Measurements from ENCODE around the gene SLC30A5. TPM values are rescaled to one million over a fixed set of nuclear protein-coding genes. Genes with fewer than 3 reads are reported as not detected.

SLC30A5 gene
- total RNA-seq, 1 experiment from 2014 or later: 64.5 TPM

DNA sequence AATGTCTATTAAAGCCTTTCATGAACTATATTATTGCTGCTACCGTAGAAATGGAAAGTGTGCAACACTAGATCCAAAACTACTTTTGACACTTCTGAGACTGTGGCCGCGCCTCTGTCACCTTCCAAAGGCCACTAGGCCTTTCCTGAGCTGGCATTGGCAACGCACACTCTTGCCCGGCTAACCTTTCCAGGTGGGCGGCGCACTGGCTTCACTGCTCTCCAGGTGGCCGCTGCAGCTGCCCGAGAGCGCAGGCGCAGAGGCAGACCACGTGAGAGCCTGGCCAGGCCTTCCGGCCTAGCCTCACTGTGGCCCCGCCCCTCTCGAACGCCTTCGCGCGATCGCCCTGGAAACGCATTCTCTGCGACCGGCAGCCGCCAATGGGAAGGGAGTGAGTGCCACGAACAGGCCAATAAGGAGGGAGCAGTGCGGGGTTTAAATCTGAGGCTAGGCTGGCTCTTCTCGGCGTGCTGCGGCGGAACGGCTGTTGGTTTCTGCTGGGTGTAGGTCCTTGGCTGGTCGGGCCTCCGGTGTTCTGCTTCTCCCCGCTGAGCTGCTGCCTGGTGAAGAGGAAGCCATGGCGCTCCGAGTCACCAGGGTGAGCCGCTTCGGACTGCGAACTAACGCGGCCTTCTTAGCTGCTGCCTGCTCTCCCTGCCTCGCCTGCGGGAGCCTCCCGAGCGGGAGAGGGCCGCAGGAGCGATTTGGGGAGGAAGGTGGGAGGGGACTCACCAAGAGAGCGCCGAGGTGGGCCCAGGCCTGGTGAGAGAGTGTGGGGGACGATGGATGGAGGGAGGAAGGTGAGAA, 73.1 kb downstream of the SLC30A5 start, which contains the start of gene CCNB1:
CCNB1 (plus strand) TSS at position 465 of the 807 bp plus-strand sequence; CDS start at position 578, 113 bp downstream.
- H3K9me3 Mint-ChIP-seq (ENCODE audit: unreplicated experiment): no peaks in the 10 kb centered on the region
- Histone ChIP-seq H3K36me3 (ENCODE audit: control insufficient read depth, insufficient read depth, low read length) (peaks cover 1% of the 10 kb centered on the region; the same call in 1 of the 2 replicates), H3K27me3 (replicated peaks; ENCODE audit: control insufficient read depth, insufficient read depth, low read length) (no peaks in the 10 kb centered on the region), H3K9me3 (no peaks in the 10 kb centered on the region), H3K4me3 (ENCODE audit: low read depth, low read length) (peak within 1 kb of the TSS; percentile 100), H3K4me1 (peaks cover 8% of the 10 kb centered on the region; the same call in 1 of the 2 replicates)
- POLR2A ChIA-PET: interaction anchor here (0.6 to 1.8 kb wide), 6 partner anchors 15 to 168 kb away, joined by 3 to 15 read pairs (median 6); partner anchors contain the start of genes CCDC125, CENPH and SLC30A5
- no peaks in the 10 kb centered on the region for H3K27me3 Mint-ChIP-seq (ENCODE audit: insufficient read depth, unreplicated experiment)
- peak within 1 kb of the TSS; percentile 100 for H3K4me3 Mint-ChIP-seq (ENCODE audit: unreplicated experiment)
- peaks cover 56% of the 10 kb centered on the region for H3K36me3 Mint-ChIP-seq (ENCODE audit: insufficient read depth, unreplicated experiment)
- CTCF ChIA-PET: interaction anchor here (0.9 to 2.6 kb wide), 4 partner anchors 68 to 167 kb away, joined by 3 to 24 read pairs (median 5); partner anchors contain the start of genes CDK7 and SLC30A5
- TF ChIP-seq, protein P1, sequence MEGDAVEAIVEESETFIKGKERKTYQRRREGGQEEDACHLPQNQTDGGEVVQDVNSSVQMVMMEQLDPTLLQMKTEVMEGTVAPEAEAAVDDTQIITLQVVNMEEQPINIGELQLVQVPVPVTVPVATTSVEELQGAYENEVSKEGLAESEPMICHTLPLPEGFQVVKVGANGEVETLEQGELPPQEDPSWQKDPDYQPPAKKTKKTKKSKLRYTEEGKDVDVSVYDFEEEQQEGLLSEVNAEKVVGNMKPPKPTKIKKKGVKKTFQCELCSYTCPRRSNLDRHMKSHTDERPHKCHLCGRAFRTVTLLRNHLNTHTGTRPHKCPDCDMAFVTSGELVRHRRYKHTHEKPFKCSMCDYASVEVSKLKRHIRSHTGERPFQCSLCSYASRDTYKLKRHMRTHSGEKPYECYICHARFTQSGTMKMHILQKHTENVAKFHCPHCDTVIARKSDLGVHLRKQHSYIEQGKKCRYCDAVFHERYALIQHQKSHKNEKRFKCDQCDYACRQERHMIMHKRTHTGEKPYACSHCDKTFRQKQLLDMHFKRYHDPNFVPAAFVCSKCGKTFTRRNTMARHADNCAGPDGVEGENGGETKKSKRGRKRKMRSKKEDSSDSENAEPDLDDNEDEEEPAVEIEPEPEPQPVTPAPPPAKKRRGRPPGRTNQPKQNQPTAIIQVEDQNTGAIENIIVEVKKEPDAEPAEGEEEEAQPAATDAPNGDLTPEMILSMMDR (IDR thresholded peaks at IDR 0.05; ENCODE audit: insufficient read depth in 1 of 2, low read depth in 1 of 2, low read length in 1 of 2, severe bottlenecking in 1 of 2, unreplicated experiment in 1 of 2): peak in 1 of 2 experiments; percentile 19
- peak within 1 kb of the TSS; percentile 100 for H3K27ac Mint-ChIP-seq (ENCODE audit: unreplicated experiment)
- peaks cover 20% of the 10 kb centered on the region for H3K4me1 Mint-ChIP-seq (ENCODE audit: low read depth, unreplicated experiment)
- BruUV-seq (replicated peaks): no TSS peak
- intact Hi-C loops (cut with micrococcal nuclease; ENCODE audit: unreplicated experiment): loop anchor here (1.0 to 2.0 kb wide), 4 partner anchors 22 to 202 kb away; partner anchors contain the start of genes AK6, CENPH, RAD17 and TAF9
- DNase-seq: peak; percentile 99

DNA sequence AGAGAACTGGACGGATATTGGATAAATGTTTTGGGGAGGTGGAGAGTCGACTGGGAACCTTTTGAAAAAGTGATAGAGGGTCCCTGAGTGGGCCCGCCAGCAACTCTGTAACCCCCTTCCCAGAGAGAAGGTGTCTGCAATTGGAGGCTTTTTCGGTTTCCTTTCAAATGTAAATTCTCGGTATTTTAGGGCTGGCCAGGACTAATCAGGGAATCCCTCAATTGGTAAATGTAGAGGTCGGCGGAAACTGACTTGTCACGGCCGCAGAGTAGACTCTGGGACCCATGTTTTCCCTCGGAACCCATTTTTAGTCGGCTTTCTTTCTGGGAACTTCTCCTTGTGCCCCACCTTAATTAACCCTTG, 73.7 kb downstream of the SLC30A5 start:
- Histone ChIP-seq H3K4me3 (ENCODE audit: low read depth, low read length) (peak overlapping the region; percentile 100), H3K9me3 (no peaks in the 10 kb centered on the region), H3K36me3 (ENCODE audit: control insufficient read depth, insufficient read depth, low read length) (peaks cover 3% of the 10 kb centered on the region; the same call in 1 of the 2 replicates), H3K27me3 (replicated peaks; ENCODE audit: control insufficient read depth, insufficient read depth, low read length) (no peaks in the 10 kb centered on the region), H3K4me1 (peaks cover 8% of the 10 kb centered on the region; the same call in 1 of the 2 replicates)
- peak in 1 of 2 experiments; percentile 10 for DNase-seq
- Mint-ChIP-seq H3K4me3 (ENCODE audit: unreplicated experiment) (peak overlapping the region; percentile 100), H3K4me1 (ENCODE audit: low read depth, unreplicated experiment) (peaks cover 20% of the 10 kb centered on the region), H3K36me3 (ENCODE audit: insufficient read depth, unreplicated experiment) (peaks cover 62% of the 10 kb centered on the region), H3K27ac (ENCODE audit: unreplicated experiment) (peak overlapping the region; percentile 100), H3K9me3 (ENCODE audit: unreplicated experiment) (no peaks in the 10 kb centered on the region), H3K27me3 (ENCODE audit: insufficient read depth, unreplicated experiment) (no peaks in the 10 kb centered on the region)
- no TSS peak for BruUV-seq (replicated peaks)
- intact Hi-C loops (cut with micrococcal nuclease; ENCODE audit: unreplicated experiment): loop anchor here (1.0 to 2.0 kb wide), 4 partner anchors 22 to 202 kb away; partner anchors contain the start of genes AK6, CENPH, RAD17 and TAF9
- TF ChIP-seq, protein P1 (IDR thresholded peaks at IDR 0.05; ENCODE audit: insufficient read depth in 1 of 2, low read depth in 1 of 2, low read length in 1 of 2, severe bottlenecking in 1 of 2, unreplicated experiment in 1 of 2): no peak
- POLR2A ChIA-PET: interaction anchor here (0.6 to 1.8 kb wide), 4 partner anchors 22 to 167 kb away, joined by 3 to 15 read pairs (median 8); partner anchors contain the start of genes CENPH and SLC30A5
- CTCF ChIA-PET: interaction anchor here (2.6 kb wide), 1 partner anchor 74 kb away, joined by 24 read pairs; the partner anchor contains the start of gene SLC30A5

DNA sequence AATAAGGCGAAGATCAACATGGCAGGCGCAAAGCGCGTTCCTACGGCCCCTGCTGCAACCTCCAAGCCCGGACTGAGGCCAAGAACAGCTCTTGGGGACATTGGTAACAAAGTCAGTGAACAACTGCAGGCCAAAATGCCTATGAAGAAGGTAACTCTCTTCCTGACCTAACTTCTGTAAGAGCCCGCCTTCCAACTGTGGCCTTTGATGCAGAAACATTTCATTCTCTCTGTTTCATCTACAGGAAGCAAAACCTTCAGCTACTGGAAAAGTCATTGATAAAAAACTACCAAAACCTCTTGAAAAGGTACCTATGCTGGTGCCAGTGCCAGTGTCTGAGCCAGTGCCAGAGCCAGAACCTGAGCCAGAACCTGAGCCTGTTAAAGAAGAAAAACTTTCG, 74.1 kb downstream of the SLC30A5 start:
- no TSS peak for BruUV-seq (replicated peaks)
- TF ChIP-seq, protein P1 (IDR thresholded peaks at IDR 0.05; ENCODE audit: insufficient read depth in 1 of 2, low read depth in 1 of 2, low read length in 1 of 2, severe bottlenecking in 1 of 2, unreplicated experiment in 1 of 2): no peak
- H3K4me3 Mint-ChIP-seq (ENCODE audit: unreplicated experiment): peak overlapping the region; percentile 100
- Histone ChIP-seq H3K4me1 (peaks cover 8% of the 10 kb centered on the region; the same call in 1 of the 2 replicates), H3K9me3 (no peaks in the 10 kb centered on the region), H3K4me3 (ENCODE audit: low read depth, low read length) (peak overlapping the region; percentile 100), H3K36me3 (ENCODE audit: control insufficient read depth, insufficient read depth, low read length) (peaks cover 3% of the 10 kb centered on the region; the same call in 1 of the 2 replicates), H3K27me3 (replicated peaks; ENCODE audit: control insufficient read depth, insufficient read depth, low read length) (no peaks in the 10 kb centered on the region)
- ChIA-PET POLR2A (interaction anchor here (1.1 to 1.8 kb wide), 2 partner anchors 21 to 74 kb away, joined by 6 to 15 read pairs; partner anchors contain the start of genes CENPH and SLC30A5), CTCF (interaction anchor here (2.6 kb wide), 1 partner anchor 74 kb away, joined by 24 read pairs; the partner anchor contains the start of gene SLC30A5)
- H3K36me3 Mint-ChIP-seq (ENCODE audit: insufficient read depth, unreplicated experiment): peaks cover 66% of the 10 kb centered on the region
- intact Hi-C loops (cut with micrococcal nuclease; ENCODE audit: unreplicated experiment): loop anchor here (1.0 to 2.0 kb wide), 4 partner anchors 21 to 201 kb away; partner anchors contain the start of genes AK6, CENPH, RAD17 and TAF9
- no peaks in the 10 kb centered on the region for H3K27me3 Mint-ChIP-seq (ENCODE audit: insufficient read depth, unreplicated experiment)
- DNase-seq: no peak
- no peaks in the 10 kb centered on the region for H3K9me3 Mint-ChIP-seq (ENCODE audit: unreplicated experiment)
- peak overlapping the region; percentile 100 for H3K27ac Mint-ChIP-seq (ENCODE audit: unreplicated experiment)
- peaks cover 20% of the 10 kb centered on the region for H3K4me1 Mint-ChIP-seq (ENCODE audit: low read depth, unreplicated experiment)

Data from Caco-2 (cell line).